DMS 273 treated with DMSO at 0.1 percent for 48 hours (cell line): ENCODE data around the gene SPTY2D1.
"Not testable (repeated sequence)": the region's sequence is repeated elsewhere in the genome, so short reads cannot be mapped to it uniquely, and the experiment has no call there.

Source experiments
- DNase-seq: peaks from one replicate; lab custom pipeline; 2025; lab: John Stamatoyannopoulos, UW

Gene SPTY2D1

GRCh38 chr11:18634140-18635032 is at the start of gene SPTY2D1:
Gene SPTY2D1, minus strand, starts transcription at chr11:18634342. Its CDS starts 85 bp downstream, at chr11:18634257.
- DNase-seq: peak; percentile 92

DNA sequence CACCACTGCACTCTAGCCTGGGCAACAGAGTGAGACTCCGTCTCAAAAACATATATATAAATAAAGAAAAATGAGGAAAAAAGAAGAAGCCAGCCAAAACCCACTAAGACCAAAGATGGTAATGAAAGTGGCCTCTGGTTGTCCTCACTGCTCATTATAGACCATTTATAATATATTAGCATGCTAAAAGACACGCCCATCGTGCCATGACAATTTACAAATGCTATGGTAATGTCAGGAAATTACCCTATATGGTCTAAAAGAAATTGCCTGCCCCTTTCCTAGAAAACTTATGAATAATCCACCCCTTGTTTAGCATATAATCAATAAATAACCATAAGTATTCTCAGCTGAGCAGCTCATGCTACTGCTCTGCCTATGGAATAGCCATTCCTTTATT is 48.3 kb upstream of the SPTY2D1 start:
- no peak for DNase-seq

GRCh38 chr11:18681949-18682348 is 47.8 kb upstream of the SPTY2D1 start:
- not testable (repeated sequence) for DNase-seq

DNA sequence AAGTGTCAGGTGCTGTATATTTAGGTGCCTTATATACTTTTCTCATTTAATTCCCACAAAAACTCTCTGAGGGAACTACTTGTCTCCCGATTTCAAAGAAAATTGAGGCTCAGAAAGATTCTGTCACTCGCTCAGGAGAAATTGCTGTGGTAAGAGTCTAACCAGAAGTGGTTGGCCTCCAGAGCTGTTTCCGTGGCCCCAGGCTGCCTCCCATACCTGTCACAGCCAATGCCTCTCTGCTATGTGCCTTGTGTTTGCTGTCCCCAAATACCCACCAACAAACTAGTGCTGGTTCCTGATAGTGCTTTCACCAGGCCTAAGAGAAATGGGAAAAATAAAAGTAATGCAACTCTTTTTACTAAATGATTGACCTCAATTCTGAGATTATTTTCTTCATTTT is 43.4 kb upstream of the SPTY2D1 start:
- DNase-seq: no peak

DNA sequence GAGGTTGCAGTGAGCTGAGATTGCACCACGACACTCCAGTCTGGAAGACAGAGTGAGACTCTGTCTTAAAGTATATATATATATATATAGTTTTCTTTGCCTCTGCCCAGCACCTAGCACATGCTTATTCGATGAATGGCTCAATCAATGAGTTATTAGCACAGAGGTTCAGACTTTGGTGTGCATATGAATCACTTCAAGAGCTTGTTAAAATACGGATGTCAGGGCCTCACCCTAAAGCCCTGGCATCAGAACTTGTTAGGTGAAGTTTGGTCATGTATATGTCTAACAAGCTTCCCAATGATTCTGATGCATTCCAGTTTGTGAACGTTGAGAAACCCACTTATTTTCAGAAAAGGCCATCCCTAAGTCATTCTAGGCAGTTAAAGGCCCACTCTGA is 42.7 kb upstream of the SPTY2D1 start:
- DNase-seq: no peak

- not testable (repeated sequence) for DNase-seq
Observed at GRCh38 chr11:18672209-18672608, 38.1 kb upstream of the SPTY2D1 start.

DNA sequence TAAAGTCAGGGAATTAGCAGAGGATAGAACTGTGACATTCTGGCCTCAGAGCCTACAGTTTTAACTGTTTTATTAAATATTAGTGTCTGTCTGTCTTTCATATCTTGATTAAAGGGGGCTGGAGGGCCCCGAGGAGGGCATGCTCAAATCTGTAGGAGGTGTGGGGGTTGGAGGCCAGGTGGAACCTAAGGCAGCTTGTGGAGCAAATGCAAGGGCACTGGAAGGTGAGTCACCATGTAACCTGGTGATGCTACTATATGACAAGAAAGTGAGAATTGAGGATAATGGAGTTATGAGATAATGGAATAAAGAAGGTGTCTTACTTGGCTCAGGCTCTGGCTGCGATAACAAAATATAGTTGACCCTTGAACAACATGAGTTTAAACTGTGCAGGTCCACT is 37.1 kb upstream of the SPTY2D1 start:
- no peak for DNase-seq

GRCh38 chr11:18669711-18670110 is 35.6 kb upstream of the SPTY2D1 start:
- DNase-seq: no peak

DNA sequence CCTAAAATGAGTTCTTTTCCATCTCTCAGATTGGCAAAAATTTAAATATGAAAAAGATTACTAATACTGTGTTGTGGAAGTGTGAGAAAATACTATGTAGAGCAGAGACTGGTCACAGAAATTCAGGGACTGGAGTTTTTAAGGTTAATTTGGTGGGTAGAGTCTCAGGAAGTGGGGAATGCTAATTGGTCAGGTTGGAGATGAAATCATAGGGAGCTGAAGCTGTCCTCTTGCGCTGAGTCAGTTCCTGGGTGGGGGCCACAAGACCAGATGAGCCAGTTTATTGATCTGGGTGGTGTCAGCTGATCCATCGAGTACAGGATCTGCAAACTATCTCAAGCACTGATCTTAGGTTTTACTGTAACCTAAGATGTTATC is 35.1 kb upstream of the SPTY2D1 start:
- DNase-seq: no peak

- DNase-seq: no peak
Observed at GRCh38 chr11:18668131-18668530, 34.0 kb upstream of the SPTY2D1 start.

DNA sequence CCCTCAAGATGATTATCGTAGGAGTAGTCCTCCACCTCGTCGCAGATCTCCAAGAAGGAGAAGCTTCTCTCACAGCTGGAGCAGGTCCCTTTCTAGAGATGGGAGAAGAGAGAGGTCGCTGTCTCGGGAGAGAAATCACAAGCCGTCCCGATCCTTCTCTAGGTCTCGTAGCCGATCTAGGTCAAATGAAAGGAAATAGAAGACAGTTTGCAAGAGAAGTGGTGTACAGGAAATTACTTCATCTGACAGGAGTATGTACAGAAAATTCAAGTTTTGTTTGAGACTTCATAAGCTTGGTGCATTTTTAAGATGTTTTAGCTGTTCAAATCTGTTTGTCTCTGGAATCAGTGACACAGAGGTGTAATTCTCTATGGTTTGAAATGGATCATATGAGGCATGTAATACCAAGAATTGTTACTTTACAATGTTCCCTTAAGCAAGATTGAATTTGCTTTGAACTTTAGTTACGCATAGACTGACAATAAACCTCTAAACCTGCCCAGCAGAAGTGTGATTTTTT is 31.3 kb upstream of the SPTY2D1 start:
- not testable (repeated sequence) for DNase-seq

GRCh38 chr11:18657673-18658072 is 23.5 kb upstream of the SPTY2D1 start:
- no peak for DNase-seq

DNA sequence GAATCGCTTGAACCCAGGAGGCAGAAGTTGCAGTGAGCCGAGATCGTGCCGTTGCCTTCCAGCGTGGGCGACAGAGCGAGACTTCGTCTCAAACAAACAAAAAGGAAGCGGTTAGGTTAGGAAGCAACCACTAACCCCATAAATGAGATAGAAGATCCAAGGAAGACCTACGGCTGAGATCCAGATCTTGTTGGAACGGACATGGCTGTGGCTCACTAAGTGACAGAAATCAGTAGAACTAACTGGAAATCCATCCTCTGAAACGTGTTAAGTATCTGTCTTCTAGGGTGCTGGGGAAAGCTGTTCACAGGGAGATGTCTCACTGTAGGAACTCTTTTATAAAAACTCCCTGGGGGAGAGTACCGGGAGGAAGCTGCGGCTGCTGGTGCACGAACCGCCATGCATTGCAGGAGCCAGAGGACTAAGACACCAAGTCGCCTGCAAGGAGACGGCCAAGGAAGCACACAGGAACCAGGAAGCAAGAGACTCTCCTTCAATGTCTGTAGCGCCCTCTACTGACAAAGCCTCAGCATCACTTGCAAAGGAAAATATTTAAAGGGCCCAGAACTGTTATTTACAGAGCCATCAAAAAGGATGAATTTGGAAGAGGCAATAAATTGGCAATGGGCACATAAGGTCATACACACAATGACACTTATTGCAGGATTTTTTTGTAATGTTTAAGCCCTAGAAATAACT is 16.9 kb upstream of the SPTY2D1 start:
- no peak for DNase-seq

DNA sequence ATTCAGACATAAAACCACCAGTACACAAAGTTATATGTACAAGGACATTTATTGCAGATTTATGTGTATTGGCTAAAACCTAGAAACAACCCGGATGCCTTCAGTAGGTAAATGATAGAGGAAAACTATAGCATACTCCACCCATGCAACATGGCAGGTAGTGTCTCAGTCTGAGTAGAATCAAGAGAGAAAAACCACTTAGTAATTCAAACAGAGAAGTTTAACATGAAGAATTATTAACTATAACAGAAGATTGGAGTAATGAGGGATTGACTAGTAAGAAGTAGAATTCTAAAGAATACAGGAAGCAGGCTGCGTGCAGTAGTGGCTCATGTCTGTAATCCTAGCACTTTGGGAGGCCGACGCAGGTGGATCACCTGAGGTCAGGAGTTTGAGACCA is 16.2 kb upstream of the SPTY2D1 start:
- DNase-seq: no peak

- not testable (repeated sequence) for DNase-seq
Observed at GRCh38 chr11:18643034-18643433, 8.9 kb upstream of the SPTY2D1 start.

GRCh38 chr11:18641677-18642076 is 7.5 kb upstream of the SPTY2D1 start:
- no peak for DNase-seq

DNA sequence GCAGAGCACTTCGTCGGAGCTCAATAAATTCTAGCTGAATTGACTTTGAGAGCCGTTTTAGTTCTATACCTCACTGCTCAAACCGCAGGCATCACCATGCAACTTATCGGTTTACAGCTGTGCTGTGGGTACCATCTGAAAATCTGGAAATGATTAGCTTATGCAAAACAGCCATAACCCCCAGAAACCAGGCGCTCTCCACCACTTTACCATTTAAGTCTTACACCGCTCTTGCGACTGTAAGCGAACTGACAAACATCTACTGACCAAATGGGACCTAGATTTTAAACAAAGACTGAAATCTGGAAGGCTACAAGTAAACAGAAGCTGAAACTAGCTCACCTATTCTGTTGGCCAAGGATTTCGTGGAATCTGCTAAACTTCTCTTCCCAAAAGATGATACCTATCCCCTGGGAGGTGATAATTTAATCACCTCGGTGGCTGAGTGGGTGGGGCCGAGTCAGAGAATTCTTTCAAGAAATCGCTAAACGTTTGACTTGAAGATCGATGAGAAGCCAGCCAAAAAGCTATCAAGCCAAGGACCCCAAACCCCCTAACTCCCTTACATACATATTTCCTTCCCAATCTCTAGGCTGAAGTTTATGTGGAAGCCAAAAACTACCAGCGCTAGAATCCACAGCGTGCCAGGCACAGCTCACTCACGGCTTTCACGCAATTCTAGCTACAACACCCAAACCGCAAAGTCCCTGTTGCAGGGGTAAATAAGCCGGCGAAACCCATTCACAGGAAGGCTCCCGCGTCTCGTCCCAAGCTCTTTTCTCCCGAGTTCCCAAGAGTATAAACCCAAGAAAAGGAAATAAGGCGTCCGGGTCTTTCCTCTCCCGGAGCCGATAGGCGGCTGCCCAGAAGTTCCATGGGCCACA is 644 bp downstream of the SPTY2D1 start:
- no peak for DNase-seq

GRCh38 chr11:18632841-18633240 is 1.3 kb downstream of the SPTY2D1 start:
- DNase-seq: no peak

DNA sequence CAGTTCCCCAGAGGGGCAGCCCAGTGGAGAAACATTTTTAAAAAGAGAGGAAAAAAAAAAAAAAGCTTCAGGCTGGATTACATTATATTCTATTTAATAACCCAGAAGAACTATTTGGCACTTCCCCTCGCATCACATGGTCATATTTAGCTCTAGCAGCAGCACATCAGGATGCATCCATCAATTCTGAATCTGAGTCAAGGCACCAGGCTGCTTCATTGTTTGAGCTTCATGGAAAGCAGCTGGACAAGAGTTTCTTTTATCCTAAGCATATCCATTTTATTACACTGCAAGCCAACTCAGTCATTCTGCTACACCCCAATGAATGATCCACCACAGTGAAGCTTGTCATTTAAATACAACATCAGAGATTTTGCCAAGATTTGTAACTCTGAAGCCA is 10.0 kb downstream of the SPTY2D1 start:
- no peak for DNase-seq

DNA sequence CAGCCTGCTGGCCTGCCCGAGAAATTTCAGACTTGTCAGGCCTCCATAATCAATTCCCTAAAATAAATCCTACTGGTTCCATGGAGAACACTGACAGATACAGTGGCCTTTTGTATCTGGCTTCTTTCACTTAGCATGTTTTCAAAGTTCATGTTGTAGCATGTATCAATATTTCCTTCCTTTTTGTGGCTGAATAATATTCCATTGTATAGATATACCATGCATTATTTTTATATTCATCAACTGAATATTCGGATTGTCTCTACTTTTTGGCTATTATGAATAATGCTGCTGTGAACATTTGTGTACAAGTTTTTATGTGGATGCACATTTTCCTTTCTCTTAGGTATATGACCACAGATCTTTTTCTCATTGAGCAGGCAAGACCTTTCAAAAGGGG is 10.4 kb downstream of the SPTY2D1 start:
- DNase-seq: no peak

DNA sequence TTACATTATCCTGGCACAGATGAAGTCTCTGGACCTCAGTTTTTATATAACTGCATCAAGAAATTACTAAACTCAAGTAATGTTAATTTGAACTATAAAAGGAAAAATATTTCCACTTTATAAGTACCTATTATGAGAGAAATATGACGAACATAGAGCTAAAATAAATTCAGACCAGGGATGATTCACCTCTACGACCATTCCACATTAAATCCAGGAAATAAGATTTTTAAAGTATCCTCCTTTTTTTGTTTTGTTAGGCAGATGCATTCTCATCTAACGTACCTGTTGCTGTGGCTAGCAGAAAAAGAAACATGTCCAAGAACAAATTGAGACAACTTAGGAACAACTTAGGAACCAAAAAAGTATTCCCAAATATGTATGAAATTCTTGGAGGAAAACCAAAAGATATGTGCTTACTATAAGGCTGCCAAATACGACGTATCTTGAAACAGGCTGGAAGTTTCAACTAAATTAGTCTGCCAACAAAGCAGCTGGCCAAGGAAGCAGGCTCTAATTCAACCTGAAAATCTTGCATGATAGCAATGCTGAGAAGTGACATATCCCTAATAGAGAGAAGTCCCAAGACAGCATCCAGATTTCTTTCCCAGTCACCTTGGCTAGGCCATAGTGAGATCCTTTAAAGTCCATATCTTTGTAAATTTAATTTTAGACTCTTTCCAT is 15.7 kb downstream of the SPTY2D1 start:
- DNase-seq: no peak
